Measurements from ENCODE around the gene PGC. TPM values are rescaled to one million over a fixed set of nuclear protein-coding genes. Genes with fewer than 3 reads are reported as not detected.

PGC gene
- total and polyA plus RNA-seq, 9 of the 15 experiments (the other 6 are each of a cell fraction or from before 2014, with no cell fraction given) = 0.17 to 0.40 TPM; not detected in 7

DNA sequence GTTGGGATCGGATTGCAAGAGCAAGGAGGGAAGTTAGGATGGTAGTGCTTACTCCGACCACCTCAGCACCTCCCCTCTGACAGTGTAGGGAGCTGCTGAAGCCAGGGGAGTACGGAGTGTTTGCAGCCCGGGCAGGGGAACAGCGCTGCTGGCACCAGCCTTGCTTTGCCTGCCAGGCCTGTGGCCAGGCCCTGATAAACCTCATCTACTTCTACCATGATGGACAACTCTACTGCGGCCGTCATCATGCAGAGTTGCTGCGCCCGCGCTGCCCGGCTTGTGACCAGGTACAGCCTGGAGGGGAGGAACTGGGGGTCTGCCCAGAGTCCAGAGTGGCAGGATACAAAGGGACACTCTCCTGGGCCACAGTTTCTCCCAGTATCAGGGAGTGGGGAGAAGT lies 38.1 kb upstream of the PGC start (continued):
- TF ChIP-seq ZNF318 (IDR thresholded peaks at IDR 0.05; ENCODE audit: borderline replicate concordance in 1 of 2, low read depth in 1 of 2) = no peak
- TF ChIP-seq PHB (CRISPR knock-in tag; IDR thresholded peaks at IDR 0.05) = no peak
- TF ChIP-seq ZNF224 (CRISPR knock-in tag; IDR thresholded peaks at IDR 0.05) = no peak
- no peak for TF ChIP-seq CHAMP1 (IDR thresholded peaks at IDR 0.05)
- no peak for TF ChIP-seq KHSRP (IDR thresholded peaks at IDR 0.05)
- TF ChIP-seq MXD1 (CRISPR knock-in tag; IDR thresholded peaks at IDR 0.05; ENCODE audit: borderline replicate concordance, poor library complexity, severe bottlenecking) = no peak
